GM12891 (cell line): ENCODE measurements around the gene SLC23A3.

ENCODE experiments used
- POLR2A ChIP-seq: IDR thresholded peaks from 2 replicates; pipeline ENCODE4 v1.6.1; 2011; ENCODE audit warnings: low read depth, low read length, control low read depth
- POLR2AphosphoS5 ChIP-seq: IDR thresholded peaks from 2 replicates; pipeline ENCODE4 v1.6.1; 2011; ENCODE audit warnings: low read depth, low read length, control low read depth
- TAF1 ChIP-seq: IDR thresholded peaks from 2 replicates; pipeline ENCODE4 v1.6.1; 2011; ENCODE audit warnings: low read depth, low read length, control low read depth

DNA sequence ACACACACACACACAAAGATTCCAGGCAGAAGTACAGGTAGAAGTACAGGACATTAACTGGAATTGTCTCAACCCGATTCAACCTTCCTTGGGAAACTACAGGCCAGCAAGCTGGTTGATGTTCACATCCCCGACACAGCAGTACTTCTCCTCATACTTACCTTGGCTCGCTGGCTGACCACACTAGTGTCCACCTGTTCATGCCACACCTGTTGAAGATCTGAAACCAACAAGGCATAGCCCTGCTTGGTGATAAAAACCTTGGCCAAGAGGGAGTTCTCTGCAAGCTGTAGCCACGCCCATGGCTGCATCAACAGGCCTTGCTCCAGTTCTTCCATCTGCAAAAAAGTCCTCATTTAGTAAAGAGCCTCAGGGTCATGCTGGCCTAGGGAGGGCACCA lies 11.8 kb downstream of the SLC23A3 start:
- TF ChIP-seq POLR2A (no peak), TAF1 (no peak), POLR2AphosphoS5 (no peak)
